ENCODE results near the gene TMEM234. TPM values are rescaled to one million over a fixed set of nuclear protein-coding genes. Genes with fewer than 3 reads are reported as not detected.

The TMEM234 gene
- total and polyA plus RNA-seq, 2 experiments from 2014 or later: 14.8 to 27.4 TPM

DNA sequence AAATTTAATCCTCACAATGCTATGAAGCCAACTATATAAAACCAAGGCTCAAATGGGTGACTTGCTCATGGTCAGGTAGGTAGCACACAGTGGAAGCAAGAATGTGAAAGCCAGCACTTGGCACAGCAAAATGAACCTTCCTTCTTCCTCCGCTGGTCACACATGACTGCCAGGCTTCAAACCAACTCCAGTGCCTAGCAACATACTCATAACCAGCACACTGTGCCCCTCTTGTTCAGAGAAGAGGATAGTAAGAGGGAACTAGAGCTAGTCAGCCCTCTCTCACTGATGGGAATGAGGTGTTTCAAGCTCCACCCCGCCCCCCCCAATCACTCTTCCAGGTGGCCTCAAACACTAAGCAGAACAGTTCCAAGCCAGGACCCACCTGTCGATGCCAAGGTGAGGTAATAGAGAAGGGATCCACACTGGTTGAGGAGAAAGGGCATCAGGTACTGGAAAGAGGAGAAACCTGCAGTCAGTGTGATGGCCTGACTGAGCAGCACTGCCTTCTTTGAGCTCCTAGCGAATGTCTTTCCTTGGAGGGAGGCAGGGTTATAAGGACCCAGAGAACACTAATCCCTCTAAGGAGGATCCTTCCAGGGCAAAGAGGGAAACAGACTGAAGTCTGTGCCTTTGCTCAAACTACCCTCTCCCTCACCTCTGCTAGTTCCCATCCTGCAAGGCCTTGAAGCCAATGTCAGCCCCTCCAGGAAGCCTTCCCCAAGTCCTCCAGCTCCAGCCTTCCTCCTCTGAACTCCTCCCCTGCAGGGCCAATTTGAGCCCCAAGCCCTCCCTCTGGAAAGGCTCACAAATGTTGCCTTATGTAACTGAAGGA lies 1.2 kb downstream of the TMEM234 start:
- Histone ChIP-seq H2AFZ (no peak overlapping the region), H3K4me2 (peak overlapping the region; percentile 94), H4K20me1 (ENCODE audit: insufficient read depth, poor library complexity, severe bottlenecking) (no peaks in the 10 kb centered on the region), H3K27ac (peak overlapping the region; percentile 97), H3K36me3 (replicated peaks; ENCODE audit: insufficient read depth, low read depth) (no peaks in the 10 kb centered on the region), H3K4me3 (no peak overlapping the region), H3K79me2 (peaks cover 44% of the 10 kb centered on the region), H3K27me3 (no peaks in the 10 kb centered on the region), H3K4me1 (ENCODE audit: insufficient read depth) (peaks cover 24% of the 10 kb centered on the region), H3K9me2 (replicated peaks; ENCODE audit: insufficient read depth) (no peaks in the 10 kb centered on the region), H3K9me3 (ENCODE audit: low read depth) (no peaks in the 10 kb centered on the region)
- no peak for TF ChIP-seq EZH2phosphoT487 (IDR thresholded peaks at IDR 0.05; ENCODE audit: low read depth, severe bottlenecking, unreplicated experiment)
- no peak for TF ChIP-seq EZH2 (IDR thresholded peaks at IDR 0.05; ENCODE audit: borderline replicate concordance)
- TF ChIP-seq, protein P1, sequence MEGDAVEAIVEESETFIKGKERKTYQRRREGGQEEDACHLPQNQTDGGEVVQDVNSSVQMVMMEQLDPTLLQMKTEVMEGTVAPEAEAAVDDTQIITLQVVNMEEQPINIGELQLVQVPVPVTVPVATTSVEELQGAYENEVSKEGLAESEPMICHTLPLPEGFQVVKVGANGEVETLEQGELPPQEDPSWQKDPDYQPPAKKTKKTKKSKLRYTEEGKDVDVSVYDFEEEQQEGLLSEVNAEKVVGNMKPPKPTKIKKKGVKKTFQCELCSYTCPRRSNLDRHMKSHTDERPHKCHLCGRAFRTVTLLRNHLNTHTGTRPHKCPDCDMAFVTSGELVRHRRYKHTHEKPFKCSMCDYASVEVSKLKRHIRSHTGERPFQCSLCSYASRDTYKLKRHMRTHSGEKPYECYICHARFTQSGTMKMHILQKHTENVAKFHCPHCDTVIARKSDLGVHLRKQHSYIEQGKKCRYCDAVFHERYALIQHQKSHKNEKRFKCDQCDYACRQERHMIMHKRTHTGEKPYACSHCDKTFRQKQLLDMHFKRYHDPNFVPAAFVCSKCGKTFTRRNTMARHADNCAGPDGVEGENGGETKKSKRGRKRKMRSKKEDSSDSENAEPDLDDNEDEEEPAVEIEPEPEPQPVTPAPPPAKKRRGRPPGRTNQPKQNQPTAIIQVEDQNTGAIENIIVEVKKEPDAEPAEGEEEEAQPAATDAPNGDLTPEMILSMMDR (IDR thresholded peaks at IDR 0.05; ENCODE audit: poor library complexity): no peak
- peak; percentile 5 for DNase-seq (ENCODE audit: low spot score)
- 87% methylated on average over 4 of the region's 4 CpGs for WGBS (ENCODE audit: low lambda C conversion rate, missing lambda C conversion rate)

DNA sequence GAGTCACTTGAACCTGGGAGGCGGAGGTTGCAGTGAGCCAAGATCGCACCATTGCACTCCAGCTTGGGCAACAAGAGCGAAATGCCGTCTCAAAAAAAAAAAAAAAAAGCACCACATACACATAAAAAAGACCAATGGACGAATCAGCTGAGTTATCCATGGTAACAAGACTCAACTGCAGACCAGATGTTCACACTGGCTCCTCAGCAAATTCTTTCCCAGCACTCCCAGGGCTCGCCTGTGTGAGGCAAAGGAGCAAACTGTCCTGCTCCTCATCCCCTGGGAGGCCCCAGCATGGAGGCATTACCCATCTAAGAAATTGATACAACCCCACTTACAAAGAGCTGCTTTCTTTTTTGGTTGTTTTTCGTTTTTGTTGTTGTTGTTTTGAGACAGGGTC lies 3.1 kb downstream of the TMEM234 start:
- no peak for DNase-seq (ENCODE audit: low spot score)

DNA sequence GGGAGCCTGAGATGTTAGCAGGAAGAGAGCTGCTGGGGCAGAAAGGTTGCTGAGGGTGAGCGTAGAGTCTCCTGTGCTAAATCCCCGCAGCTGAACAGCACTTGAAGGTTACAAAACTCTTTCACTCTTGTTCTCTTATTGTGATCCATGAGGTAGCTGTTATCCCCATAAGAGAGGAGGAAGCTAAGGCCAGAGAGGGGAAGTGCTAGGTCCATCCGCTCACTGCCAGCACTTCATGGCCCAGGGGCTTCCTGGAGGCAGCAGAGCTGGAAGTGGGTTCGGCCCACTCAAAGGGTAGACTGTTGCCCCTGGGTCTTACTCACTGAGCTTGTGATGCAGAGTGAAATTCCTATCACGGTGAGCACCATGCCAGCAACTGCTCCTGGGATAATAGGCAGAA lies 5.6 kb downstream of the TMEM234 start:
- peak overlapping the region; percentile 83 for H3K27ac ChIP-seq
- TF ChIP-seq, protein P1 (IDR thresholded peaks at IDR 0.05; ENCODE audit: poor library complexity): no peak
- TF ChIP-seq EZH2phosphoT487 (IDR thresholded peaks at IDR 0.05; ENCODE audit: low read depth, severe bottlenecking, unreplicated experiment) (no peak), EZH2 (IDR thresholded peaks at IDR 0.05; ENCODE audit: borderline replicate concordance) (no peak)

More for the DNA sequence above, 3.1 kb downstream of the TMEM234 start:
- no peak overlapping the region for H3K4me3 ChIP-seq
- no peak overlapping the region for H2AFZ ChIP-seq
- no peaks in the 10 kb centered on the region for H3K9me2 ChIP-seq (replicated peaks; ENCODE audit: insufficient read depth)
- peaks cover 40% of the 10 kb centered on the region for H3K79me2 ChIP-seq
- H3K27ac ChIP-seq: no peak overlapping the region
- no peaks in the 10 kb centered on the region for H3K9me3 ChIP-seq (ENCODE audit: low read depth)
- H3K4me2 ChIP-seq: no peak overlapping the region
- peaks cover 24% of the 10 kb centered on the region for H3K4me1 ChIP-seq (ENCODE audit: insufficient read depth)
- H3K36me3 ChIP-seq (replicated peaks; ENCODE audit: insufficient read depth, low read depth): no peaks in the 10 kb centered on the region
- 83% methylated on average over 7 of the region's 7 CpGs for WGBS (ENCODE audit: low lambda C conversion rate, missing lambda C conversion rate)
- no peaks in the 10 kb centered on the region for H4K20me1 ChIP-seq (ENCODE audit: insufficient read depth, poor library complexity, severe bottlenecking)
- no peaks in the 10 kb centered on the region for H3K27me3 ChIP-seq
- no peak for TF ChIP-seq EZH2phosphoT487 (IDR thresholded peaks at IDR 0.05; ENCODE audit: low read depth, severe bottlenecking, unreplicated experiment)

More for the DNA sequence above, 5.6 kb downstream of the TMEM234 start:
- Histone ChIP-seq H3K27me3 (no peaks in the 10 kb centered on the region), H3K4me2 (no peak overlapping the region), H3K4me3 (no peak overlapping the region), H2AFZ (no peak overlapping the region), H4K20me1 (ENCODE audit: insufficient read depth, poor library complexity, severe bottlenecking) (no peaks in the 10 kb centered on the region), H3K36me3 (replicated peaks; ENCODE audit: insufficient read depth, low read depth) (no peaks in the 10 kb centered on the region), H3K4me1 (ENCODE audit: insufficient read depth) (peaks cover 12% of the 10 kb centered on the region), H3K79me2 (peaks cover 19% of the 10 kb centered on the region), H3K9me2 (replicated peaks; ENCODE audit: insufficient read depth) (no peaks in the 10 kb centered on the region), H3K9me3 (ENCODE audit: low read depth) (no peaks in the 10 kb centered on the region)
- 96% methylated on average over 5 of the region's 5 CpGs for WGBS (ENCODE audit: low lambda C conversion rate, missing lambda C conversion rate)
- no peak for DNase-seq (ENCODE audit: low spot score)

All from hepatocyte (in vitro differentiated cells).